HL-60 (cell line): ENCODE results near the gene LGI1.

Source experiments
- CTCF ChIP-seq: IDR thresholded peaks from one replicate; pipeline ENCODE4 v1.5.1; 2011; ENCODE audit warnings: low read length, control low read depth, inconsistent platforms; ENCODE audit not compliant: insufficient read depth
- GABPA ChIP-seq: IDR thresholded peaks from 2 replicates; pipeline ENCODE4 v1.6.1; 2012; ENCODE audit warnings: low read depth
- REST ChIP-seq: IDR thresholded peaks from 2 replicates; pipeline ENCODE4 v1.6.1; 2012; ENCODE audit warnings: low read depth; ENCODE audit not compliant: insufficient replicate concordance

GRCh38 chr10:93773705-93774104 is 16.0 kb downstream of the LGI1 start:
- TF ChIP-seq CTCF (no peak), REST (no peak), GABPA (no peak)
